ENCODE measurements around the gene EFCAB11.

- TF ChIP-seq, protein P1, sequence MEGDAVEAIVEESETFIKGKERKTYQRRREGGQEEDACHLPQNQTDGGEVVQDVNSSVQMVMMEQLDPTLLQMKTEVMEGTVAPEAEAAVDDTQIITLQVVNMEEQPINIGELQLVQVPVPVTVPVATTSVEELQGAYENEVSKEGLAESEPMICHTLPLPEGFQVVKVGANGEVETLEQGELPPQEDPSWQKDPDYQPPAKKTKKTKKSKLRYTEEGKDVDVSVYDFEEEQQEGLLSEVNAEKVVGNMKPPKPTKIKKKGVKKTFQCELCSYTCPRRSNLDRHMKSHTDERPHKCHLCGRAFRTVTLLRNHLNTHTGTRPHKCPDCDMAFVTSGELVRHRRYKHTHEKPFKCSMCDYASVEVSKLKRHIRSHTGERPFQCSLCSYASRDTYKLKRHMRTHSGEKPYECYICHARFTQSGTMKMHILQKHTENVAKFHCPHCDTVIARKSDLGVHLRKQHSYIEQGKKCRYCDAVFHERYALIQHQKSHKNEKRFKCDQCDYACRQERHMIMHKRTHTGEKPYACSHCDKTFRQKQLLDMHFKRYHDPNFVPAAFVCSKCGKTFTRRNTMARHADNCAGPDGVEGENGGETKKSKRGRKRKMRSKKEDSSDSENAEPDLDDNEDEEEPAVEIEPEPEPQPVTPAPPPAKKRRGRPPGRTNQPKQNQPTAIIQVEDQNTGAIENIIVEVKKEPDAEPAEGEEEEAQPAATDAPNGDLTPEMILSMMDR (conservative IDR thresholded peaks at IDR 0.05; ENCODE audit: low read depth in 2 of 2), result no peak
- TF ChIP-seq CREB1 (CRISPR knock-in tag; IDR thresholded peaks at IDR 0.05; ENCODE audit: low read depth), result no peak
- TF ChIP-seq EZH2phosphoT487 (IDR thresholded peaks at IDR 0.05; ENCODE audit: unreplicated experiment), result no peak
- TF ChIP-seq EZH2 (IDR thresholded peaks at IDR 0.05; ENCODE audit: low read depth, unreplicated experiment), result no peak
- no peak for TF ChIP-seq POLR2AphosphoS5 (IDR thresholded peaks at IDR 0.05; ENCODE audit: low read depth)
These were observed 7.2 kb downstream of the EFCAB11 start for GRCh38 chr14:89947344-89947743.

All from GM23338 (cell line).